GM18868 (cell line): Measurements from ENCODE around the gene JARID2.

Experiments used
- ATAC-seq: cut with Tn5 transposase; IDR thresholded peaks from one replicate; pipeline ENCODE4 v1.9.1; 2021; ENCODE audit warnings: mild to moderate bottlenecking, moderate library complexity; ENCODE audit not compliant: unreplicated experiment

Gene JARID2

GRCh38 chr6:15477746-15478145, 231.9 kb downstream of the JARID2 start:
- no peak for ATAC-seq

- ATAC-seq, result no peak
Measured at GRCh38 chr6:15479761-15480160, 233.9 kb downstream of the JARID2 start.

- ATAC-seq, result no peak
Measured at GRCh38 chr6:15480525-15480924, 234.7 kb downstream of the JARID2 start.

GRCh38 chr6:15481390-15482291, 235.8 kb downstream of the JARID2 start:
- ATAC-seq, result peak; percentile 92

- no peak for ATAC-seq
Measured at GRCh38 chr6:15483060-15483459, 237.2 kb downstream of the JARID2 start.

- no peak for ATAC-seq
Measured at GRCh38 chr6:15484140-15484539, 238.3 kb downstream of the JARID2 start.

GRCh38 chr6:15484821-15485220, 239.0 kb downstream of the JARID2 start:
- no peak for ATAC-seq

GRCh38 chr6:15485936-15486335, 240.1 kb downstream of the JARID2 start:
- ATAC-seq, result no peak

GRCh38 chr6:15487262-15487661, 241.4 kb downstream of the JARID2 start:
- ATAC-seq, result no peak

GRCh38 chr6:15489261-15489962, 243.5 kb downstream of the JARID2 start:
- ATAC-seq, result no peak

GRCh38 chr6:15490242-15491100, 244.6 kb downstream of the JARID2 start:
- ATAC-seq, result no peak

GRCh38 chr6:15491255-15491985, 245.6 kb downstream of the JARID2 start:
- ATAC-seq, result peak; percentile 63

- no peak for ATAC-seq
Measured at GRCh38 chr6:15491986-15492269, 246.1 kb downstream of the JARID2 start.

GRCh38 chr6:15493437-15494168, 247.7 kb downstream of the JARID2 start:
- ATAC-seq, result no peak

- no peak for ATAC-seq
Measured at GRCh38 chr6:15495375-15495901, 249.6 kb downstream of the JARID2 start.

- ATAC-seq, result no peak
Measured at GRCh38 chr6:15496345-15497131, 250.7 kb downstream of the JARID2 start.

- ATAC-seq, result no peak
Measured at GRCh38 chr6:15498640-15499039, 252.8 kb downstream of the JARID2 start.

- no peak for ATAC-seq
Measured at GRCh38 chr6:15499125-15499524, 253.3 kb downstream of the JARID2 start.

GRCh38 chr6:15499591-15499990, 253.7 kb downstream of the JARID2 start:
- no peak for ATAC-seq
